T-helper 2 cell treated with Interferon-gamma antibody and Interleukin-4, amounts not matched to agents 100 ng/mL and 5 ng/mL, for 36 hours (primary cell): ENCODE results near the gene PLET1. TPM values are rescaled to one million over a fixed set of nuclear protein-coding genes. Genes with fewer than 3 reads are reported as not detected.

Source experiments
- intact Hi-C: fragments of 100-400 bp; cut with micrococcal nuclease; formaldehyde crosslinking; loops from one replicate; pipeline ENCODE4 v1.15.1; 2023
- total RNA-seq: library from RNA; stranded (reverse); gene quantifications from 2 replicates; pipeline ENCODE4 v1.2.3, GENCODE V29; 2022

PLET1 gene
- total RNA-seq, 1 donor from 2014 or later = not detected

DNA sequence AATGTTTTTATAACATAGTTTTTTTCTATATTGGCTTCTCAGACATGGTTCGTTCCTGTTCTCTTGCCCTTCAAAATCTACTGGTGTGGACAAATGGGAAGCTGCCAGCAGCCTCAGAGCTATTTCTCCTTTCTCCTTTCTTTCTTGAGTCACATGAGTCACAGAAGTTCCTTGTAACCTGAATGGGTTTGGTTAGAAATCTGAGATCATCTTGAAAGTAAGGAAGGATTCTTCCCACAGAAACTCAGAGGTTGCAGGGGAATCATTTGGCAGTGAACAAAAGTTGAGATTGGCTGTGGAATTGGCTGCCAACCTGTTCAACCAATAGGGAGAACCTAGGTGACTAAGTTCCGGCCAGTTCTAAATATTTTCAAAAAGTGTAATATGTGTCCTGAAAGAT is 12.5 kb downstream of the PLET1 start:
- intact Hi-C loops = no loop called here

- intact Hi-C loops = no loop called here
Observed at GRCh38 chr11:112247201-112247600, 13.5 kb downstream of the PLET1 start.

DNA sequence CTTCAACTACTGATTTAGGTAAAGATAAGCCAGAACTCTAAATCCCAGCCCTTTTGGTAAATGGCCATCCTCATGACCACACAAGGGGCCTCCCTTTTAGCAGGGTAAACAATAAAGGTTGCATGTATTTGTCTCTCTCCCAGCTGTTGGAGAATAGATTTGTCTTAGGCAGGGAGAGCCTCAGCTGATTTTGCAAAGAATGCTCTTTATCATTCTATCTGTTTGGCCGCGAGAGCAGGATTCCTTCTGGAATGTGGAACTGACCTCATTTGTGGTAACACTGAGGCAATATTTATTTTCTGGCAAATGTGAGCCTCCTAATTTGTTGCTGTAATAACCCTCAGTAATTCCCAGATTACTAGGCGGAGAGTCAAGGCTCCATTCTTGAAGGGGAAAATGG is 19.2 kb downstream of the PLET1 start:
- intact Hi-C loops = no loop called here

DNA sequence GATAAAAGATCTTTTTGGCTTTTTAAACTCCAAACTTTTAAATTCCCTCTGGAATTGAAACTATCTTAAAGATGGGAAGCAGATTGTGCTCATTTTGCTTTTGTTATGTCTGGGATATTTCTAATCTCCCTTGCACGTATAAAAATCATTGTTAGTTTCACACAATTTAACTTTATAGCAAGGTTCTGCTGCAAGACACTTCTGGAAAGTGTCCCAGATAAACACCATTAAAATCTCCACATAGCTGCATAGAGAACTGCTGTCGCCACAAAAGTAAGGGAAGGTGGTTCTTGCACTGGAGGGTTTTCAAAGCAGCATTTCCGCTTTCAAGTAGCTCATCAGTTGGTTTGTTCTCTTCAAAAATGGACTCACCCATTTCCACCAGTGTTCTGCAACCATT is 22.6 kb downstream of the PLET1 start:
- intact Hi-C loops = no loop called here

GRCh38 chr11:112237451-112237850 is 23.2 kb downstream of the PLET1 start:
- intact Hi-C loops = no loop called here

- intact Hi-C loops = no loop called here
Observed at GRCh38 chr11:112235750-112236390, 24.8 kb downstream of the PLET1 start.

DNA sequence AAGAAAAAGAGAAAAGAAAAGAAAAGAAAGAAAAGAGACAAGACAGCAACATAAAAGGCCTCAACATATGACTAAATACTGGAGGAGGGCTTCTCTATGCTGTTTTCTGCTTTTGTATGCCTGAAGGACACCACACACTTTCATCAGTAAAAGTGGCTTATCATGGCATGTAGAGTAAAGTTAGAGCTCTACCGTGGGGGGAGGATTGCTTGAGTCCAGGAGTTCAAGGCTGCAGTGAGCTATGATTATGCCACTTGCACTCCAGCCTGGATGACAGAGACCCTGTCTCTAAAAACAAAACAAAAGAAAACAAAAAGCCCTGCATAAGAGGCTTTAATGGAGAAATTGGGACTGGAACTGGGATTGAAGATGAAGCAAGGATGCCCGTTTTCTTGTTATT is 28.7 kb downstream of the PLET1 start:
- intact Hi-C loops = no loop called here

GRCh38 chr11:112229746-112230433 is 30.8 kb downstream of the PLET1 start:
- intact Hi-C loops = loop anchor here (10.0 kb wide), 1 partner anchor 225 kb away; no protein-coding TSS in a partner anchor

DNA sequence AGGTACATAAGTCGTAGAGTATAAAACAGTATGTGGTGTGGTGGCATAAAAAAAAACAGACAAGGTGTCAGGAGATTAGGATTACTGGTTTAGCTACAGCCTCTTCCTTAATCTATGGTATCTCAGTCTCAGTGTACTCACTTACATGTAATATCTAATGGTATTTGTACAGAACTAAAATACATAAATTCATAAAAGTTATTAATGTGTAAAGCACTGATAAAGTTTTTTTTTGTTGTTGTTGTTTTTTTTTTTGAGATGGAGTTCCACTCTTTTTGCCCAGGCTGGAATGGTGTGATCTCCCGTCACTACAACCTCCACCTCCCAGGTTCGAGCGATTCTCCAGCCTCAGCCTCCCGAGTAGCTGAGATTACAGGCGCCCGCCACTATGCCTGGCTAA is 31.5 kb downstream of the PLET1 start:
- intact Hi-C loops = loop anchor here (10.0 kb wide), 1 partner anchor 226 kb away; no protein-coding TSS in a partner anchor

GRCh38 chr11:112228706-112229105 is 32.0 kb downstream of the PLET1 start:
- intact Hi-C loops = loop anchor here (10.0 kb wide), 1 partner anchor 226 kb away; no protein-coding TSS in a partner anchor

DNA sequence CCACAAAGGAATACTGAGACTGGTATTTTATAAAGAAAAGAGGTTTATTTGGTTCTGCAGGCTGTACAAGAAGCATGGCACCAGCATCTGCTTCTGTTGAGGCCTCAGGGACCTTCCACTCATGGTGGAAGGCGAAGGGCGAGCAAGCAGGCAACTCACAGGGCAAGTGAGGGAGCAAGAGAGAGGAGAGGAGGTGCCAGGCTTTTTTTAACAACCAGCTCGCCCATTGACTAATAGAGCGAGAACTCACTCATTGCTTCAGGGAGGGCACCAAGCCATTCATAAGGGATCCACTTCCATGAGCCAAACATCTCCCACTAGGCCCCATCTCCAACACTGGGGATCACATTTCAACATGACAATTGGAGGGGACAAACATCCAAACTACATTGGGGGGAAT is 33.2 kb downstream of the PLET1 start:
- intact Hi-C loops = loop anchor here (2.0 to 10.0 kb wide), 2 partner anchors 53 to 227 kb away; no protein-coding TSS in a partner anchor

DNA sequence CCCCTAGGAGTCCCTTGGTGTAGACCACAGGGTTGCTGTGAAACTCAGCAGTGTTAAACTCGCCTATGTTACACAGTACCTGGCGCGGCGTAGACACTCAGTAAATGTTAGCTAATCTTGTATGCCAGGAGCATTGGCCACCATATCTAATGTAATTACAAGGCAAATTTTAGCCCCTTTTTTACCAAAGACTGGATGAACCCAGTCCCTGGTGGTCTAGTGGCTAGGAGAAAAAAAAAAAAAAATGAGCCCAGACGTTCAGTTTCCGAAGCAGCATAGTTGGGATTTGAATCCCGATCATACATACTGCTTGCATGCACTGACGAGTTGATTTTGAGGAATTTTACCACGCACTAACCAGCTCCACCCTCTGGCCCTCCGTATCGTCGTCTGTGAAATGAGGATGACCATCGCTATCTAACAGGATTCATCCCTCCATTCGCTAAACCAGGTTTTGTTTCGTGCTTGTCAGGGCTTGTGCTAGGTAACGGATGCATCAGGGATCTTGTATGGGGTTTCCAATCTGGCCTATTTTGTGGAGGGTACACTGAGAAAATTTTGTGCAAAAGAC is 33.7 kb downstream of the PLET1 start:
- intact Hi-C loops = loop anchor here (1.0 to 10.0 kb wide), 6 partner anchors 54 to 1087 kb away; partner anchors contain the start of genes CFAP68, DLAT, FDXACB1 and TTC12

DNA sequence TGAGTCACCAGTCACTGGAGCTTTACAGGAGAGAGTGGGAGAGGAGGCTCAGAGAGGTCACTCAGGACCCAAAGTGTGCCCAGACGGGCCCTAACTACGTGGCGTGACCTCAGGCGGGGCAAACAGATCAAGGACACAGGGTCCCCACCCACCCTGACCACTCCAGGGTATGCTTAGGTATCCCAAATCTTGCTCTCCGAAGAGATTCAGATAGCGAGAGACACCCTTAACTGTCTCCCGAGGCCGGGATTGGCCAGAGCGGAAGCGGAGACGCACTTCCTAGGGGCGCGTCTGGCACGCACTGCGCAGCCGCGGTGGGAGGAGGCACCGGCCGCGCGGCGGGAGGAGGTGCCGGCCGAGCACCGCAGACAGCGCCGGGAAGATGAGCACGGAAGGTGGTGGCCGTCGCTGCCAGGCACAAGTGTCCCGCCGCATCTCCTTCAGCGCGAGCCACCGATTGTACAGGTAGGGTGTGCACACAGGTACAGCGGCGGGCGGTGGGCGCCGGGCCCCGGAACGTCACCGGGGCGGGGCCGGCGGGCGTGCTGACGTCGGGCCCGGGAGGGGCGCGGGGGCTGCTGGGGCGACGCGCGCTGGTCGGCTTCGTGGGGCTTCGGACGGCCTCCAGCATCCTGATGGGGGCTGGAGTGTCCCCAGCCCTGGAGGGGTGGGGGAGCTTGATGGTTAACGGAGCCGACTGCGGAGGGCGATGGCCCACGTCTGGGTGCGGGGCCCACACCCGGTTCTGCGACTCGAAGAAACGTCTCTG is 34.4 kb downstream of the PLET1 start, which contains the start of gene PTS:
Gene PTS (plus strand): TSS at position 367 of the 769 bp plus-strand sequence. CDS start 16 bp downstream, at position 383.
- intact Hi-C loops = loop anchor here (1.0 to 10.0 kb wide), 6 partner anchors 55 to 1088 kb away; partner anchors contain the start of genes CFAP68, DLAT, FDXACB1 and TTC12

DNA sequence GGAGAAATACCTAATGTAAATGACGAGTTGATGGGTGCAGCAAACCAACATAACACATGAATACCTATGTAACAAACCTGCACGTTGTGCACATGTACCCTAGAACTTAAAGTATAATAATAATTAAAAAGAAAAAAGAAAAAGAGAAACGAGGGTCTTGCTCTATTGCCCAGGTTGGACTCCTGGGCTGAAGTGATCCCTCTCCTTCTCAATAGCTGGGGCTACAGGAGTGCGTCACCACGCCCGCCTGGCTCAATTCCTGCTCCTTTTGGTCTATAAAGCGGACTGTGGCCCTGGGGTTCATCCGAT is 35.0 kb downstream of the PLET1 start:
- intact Hi-C loops = loop anchor here (1.0 to 10.0 kb wide), 6 partner anchors 55 to 1089 kb away; partner anchors contain the start of genes CFAP68, DLAT, FDXACB1 and TTC12

- intact Hi-C loops = loop anchor here (10.0 kb wide), 1 partner anchor 231 kb away; no protein-coding TSS in a partner anchor
Observed at GRCh38 chr11:112223754-112224532, 36.7 kb downstream of the PLET1 start.

GRCh38 chr11:112223121-112223520 is 37.5 kb downstream of the PLET1 start:
- intact Hi-C loops = loop anchor here (10.0 kb wide), 1 partner anchor 232 kb away; no protein-coding TSS in a partner anchor

GRCh38 chr11:112222303-112222702 is 38.4 kb downstream of the PLET1 start:
- intact Hi-C loops = loop anchor here (10.0 kb wide), 1 partner anchor 232 kb away; no protein-coding TSS in a partner anchor

DNA sequence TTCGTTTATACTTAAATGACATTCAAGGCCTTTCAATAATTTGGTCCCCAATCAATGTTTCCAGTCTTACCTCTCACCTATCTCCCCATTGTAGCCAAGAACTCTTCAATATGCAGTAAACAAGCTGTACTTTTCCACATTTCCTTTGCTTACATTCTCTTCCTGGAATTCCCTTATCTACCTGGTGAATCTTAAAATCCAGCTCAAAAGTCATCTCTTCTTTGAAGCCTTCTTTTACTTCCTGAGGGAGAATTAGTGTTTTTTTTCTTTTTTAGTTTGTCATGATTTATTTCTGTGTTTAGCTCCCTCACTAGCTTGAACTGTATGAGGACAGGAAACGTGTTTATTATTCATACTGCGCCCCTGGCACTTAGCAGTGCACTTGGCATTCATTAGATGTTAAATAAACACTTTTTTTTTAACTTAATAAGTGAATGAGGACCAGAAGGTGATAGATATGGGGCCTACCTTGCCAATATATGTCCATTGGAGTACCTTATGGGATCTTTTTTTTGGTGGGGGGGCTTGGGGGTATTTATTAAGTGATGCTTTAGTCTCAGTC is 39.3 kb downstream of the PLET1 start:
- intact Hi-C loops = loop anchor here (10.0 kb wide), 1 partner anchor 233 kb away; no protein-coding TSS in a partner anchor

- intact Hi-C loops = loop anchor here (1.0 to 10.0 kb wide), 5 partner anchors 61 to 1070 kb away; no protein-coding TSS in a partner anchor
Observed at GRCh38 chr11:112219476-112220232, 41.0 kb downstream of the PLET1 start.
